Kidney (tissue), 14 donors: ENCODE data around the gene S1PR3. TPM values are rescaled to one million over a fixed set of nuclear protein-coding genes. Genes with fewer than 3 reads are reported as not detected.

Experiments
- DNase-seq, 5 donors: peaks; one replicate each; pipeline ENCODE4 v3.0.0-alpha.2; 2013 to 2020
- FAIRE-seq: peaks from 2 replicates; lab custom pipeline; 2012; peaks lifted over from hg19 to GRCh38; lab: Jason Lieb, UNC
- H3K27ac ChIP-seq, 2 donors: one replicate each; pipeline ENCODE4 v1.7.0; 2013; ENCODE audit warnings: low read depth in 2 of 2, low read length in 2 of 2, inconsistent platforms in 1 of 2
- H3K27me3 ChIP-seq: one replicate; pipeline ENCODE4 v1.7.1; 2013; ENCODE audit warnings: low read length, inconsistent platforms; ENCODE audit not compliant: control insufficient read depth, insufficient read depth
- H3K36me3 ChIP-seq, 3 donors: one replicate each; pipeline versions ENCODE4 v1.7.0 to v1.7.1; 2013; ENCODE audit warnings: low read length in 3 of 3, control low read depth in 1 of 3, inconsistent platforms in 1 of 3; ENCODE audit not compliant: insufficient read depth in 3 of 3, control insufficient read depth in 2 of 3
- H3K4me1 ChIP-seq, 3 donors: one replicate each; pipeline versions ENCODE4 v1.7.0 to v1.7.1; 2013; ENCODE audit warnings: low read length in 3 of 3, inconsistent platforms in 1 of 3, low read depth in 1 of 3; ENCODE audit not compliant: control insufficient read depth in 2 of 3, insufficient read depth in 2 of 3
- H3K4me3 ChIP-seq, 3 donors: one replicate each; pipeline versions ENCODE4 v1.7.0 to v1.8.1; 2013; ENCODE audit warnings: low read length in 3 of 3, control low read depth in 1 of 3, inconsistent platforms in 1 of 3
- H3K9ac ChIP-seq, 3 donors: one replicate each; pipeline versions ENCODE4 v1.7.0 to v1.7.1; 2013; ENCODE audit warnings: low read length in 3 of 3, control low read depth in 1 of 3, inconsistent platforms in 1 of 3
- H3K9me3 ChIP-seq, 3 donors: one replicate each; pipeline versions ENCODE4 v1.7.0 to v1.7.1; 2013; ENCODE audit warnings: low read length in 3 of 3, control low read depth in 1 of 3, inconsistent platforms in 1 of 3; ENCODE audit not compliant: control insufficient read depth in 2 of 3, insufficient read depth in 1 of 3
- CTCF ChIP-seq: IDR thresholded peaks from 3 replicates; pipeline ENCODE4 v1.5.1; 2012; ENCODE audit warnings: mild to moderate bottlenecking, moderate library complexity, borderline replicate concordance; ENCODE audit not compliant: insufficient read depth; ENCODE audit errors: extremely low read depth
- intact Hi-C: fragments of 100-400 bp; cut with DNase I; formaldehyde crosslinking; loops from one replicate; pipeline ENCODE4 v1.11.1; 2022
- polyA plus RNA-seq: library from polyadenylated mRNA; stranded (reverse); fragments of 350-450 nt; fragmentation: Illumina TruSeq; extraction: RNeasy Lipid Tissue Mini Kit (QIAGEN cat#74804); gene quantifications from one replicate; pipeline ENCODE4 v1.2.3, GENCODE V29; 2014; ENCODE audit warnings: low read depth, low replicate concordance; ENCODE audit not compliant: insufficient read depth
- total RNA-seq: library from RNA; stranded (reverse); fragmentation: NEBNext Ultra II Directional; extraction: Animal tissue kit (Norgen Biotek cat#: 25700); gene quantifications from one replicate; pipeline ENCODE4 v1.2.1, GENCODE V29; 2021
- donor health status: control.
- donor health status: control.
- donor health status: control.
- donor health status: control.
- donor health status: control.
- donor health status: DM: yes; HTN: yes; CAD: no.
- donor health status: Normal renal cell carcinoma (clear cell type).

The S1PR3 gene
- total and polyA plus RNA-seq, 2 donors from 2014 or later, result 12.4 to 36.4 TPM

GRCh38 chr9:89024727-89025126 lies 33.5 kb downstream of the S1PR3 start:
- Histone ChIP-seq H3K36me3 (no peaks in the 10 kb centered on the region), H3K9me3 (peaks cover 0 to 4% (median 0%) of the 10 kb centered on the region in 3 donors), H3K9ac (no peak overlapping the region), H3K27me3 (no peaks in the 10 kb centered on the region), H3K4me3 (no peak overlapping the region), H3K4me1 (peaks cover 0 to 16% (median 11%) of the 10 kb centered on the region in 3 donors), H3K27ac (no peak overlapping the region)
- DNase-seq (no peak), FAIRE-seq (no peak)
- no peak for TF ChIP-seq CTCF
- intact Hi-C loops, result no loop called here

GRCh38 chr9:89025553-89025952 lies 34.3 kb downstream of the S1PR3 start:
- intact Hi-C loops, result no loop called here
- no peak overlapping the region for H3K27ac ChIP-seq
- peaks cover 0 to 16% (median 11%) of the 10 kb centered on the region in 3 donors for H3K4me1 ChIP-seq
- FAIRE-seq, result no peak
- no peak for TF ChIP-seq CTCF
- peaks cover 0 to 9% (median 3%) of the 10 kb centered on the region in 3 donors for H3K9me3 ChIP-seq
- H3K9ac ChIP-seq, result no peak overlapping the region
- no peaks in the 10 kb centered on the region for H3K27me3 ChIP-seq
- H3K4me3 ChIP-seq, result no peak overlapping the region
- no peaks in the 10 kb centered on the region for H3K36me3 ChIP-seq
- no peak for DNase-seq

GRCh38 chr9:89026876-89027275 lies 35.6 kb downstream of the S1PR3 start:
- Histone ChIP-seq H3K27ac (no peak overlapping the region), H3K4me3 (no peak overlapping the region), H3K27me3 (no peaks in the 10 kb centered on the region), H3K36me3 (no peaks in the 10 kb centered on the region), H3K9me3 (peaks cover 0 to 9% (median 5%) of the 10 kb centered on the region in 3 donors), H3K9ac (no peak overlapping the region), H3K4me1 (peaks cover 0 to 8% (median 4%) of the 10 kb centered on the region in 3 donors)
- intact Hi-C loops, result no loop called here
- DNase-seq (no peak), FAIRE-seq (no peak)
- TF ChIP-seq CTCF, result no peak

GRCh38 chr9:89029788-89030187 lies 38.5 kb downstream of the S1PR3 start:
- no peak overlapping the region for H3K4me3 ChIP-seq
- intact Hi-C loops, result no loop called here
- FAIRE-seq, result peak; percentile 32
- no peaks in the 10 kb centered on the region for H3K4me1 ChIP-seq
- H3K36me3 ChIP-seq, result no peaks in the 10 kb centered on the region
- H3K27me3 ChIP-seq, result no peaks in the 10 kb centered on the region
- H3K9me3 ChIP-seq, result peaks cover 0 to 9% (median 5%) of the 10 kb centered on the region in 3 donors
- no peak for DNase-seq
- no peak overlapping the region for H3K27ac ChIP-seq
- no peak for TF ChIP-seq CTCF
- no peak overlapping the region for H3K9ac ChIP-seq
